ENCODE measurements around the gene DPEP2.

The DPEP2 gene

DNA sequence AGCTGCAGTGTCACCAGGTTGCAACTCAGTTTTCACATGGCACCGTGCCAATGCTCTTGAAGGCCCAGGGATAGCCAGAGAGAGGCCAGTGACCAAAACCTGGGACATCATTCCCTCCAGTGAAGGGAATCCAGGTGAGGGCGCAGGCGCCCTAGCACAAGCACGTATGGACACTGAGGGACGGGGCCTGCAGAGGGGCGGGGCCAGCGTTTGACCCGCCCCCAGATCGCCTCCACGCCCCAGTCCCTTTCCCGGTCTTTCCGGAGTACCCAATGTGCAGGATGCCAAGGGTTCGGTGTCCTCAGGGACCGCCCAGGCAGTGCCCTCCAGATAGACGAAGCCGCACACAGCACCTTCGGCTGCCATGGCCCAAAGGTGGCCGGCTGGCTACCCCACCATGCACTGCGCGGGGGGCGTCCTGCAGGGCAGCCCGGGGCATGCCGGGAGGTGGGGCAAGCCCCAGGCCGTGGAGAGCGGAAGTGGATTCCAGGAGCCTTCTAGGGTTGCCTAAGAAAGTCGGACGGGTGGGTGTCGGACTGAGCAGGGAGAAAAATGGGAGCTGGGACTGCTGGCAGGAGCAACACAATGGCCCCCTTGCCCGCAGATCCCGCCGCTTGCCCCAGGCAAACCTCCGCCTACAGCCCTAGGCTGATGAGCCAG, 35.5 kb downstream of the DPEP2 start:
- no peaks in the 10 kb centered on the region for H3K27me3 ChIP-seq (replicated peaks)
- no peak overlapping the region for H3K27ac ChIP-seq
- H3K4me3 ChIP-seq (ENCODE audit: low read depth, low read length) = peak overlapping the region; percentile 3
- no peak for DNase-seq
- TF ChIP-seq, protein P1, sequence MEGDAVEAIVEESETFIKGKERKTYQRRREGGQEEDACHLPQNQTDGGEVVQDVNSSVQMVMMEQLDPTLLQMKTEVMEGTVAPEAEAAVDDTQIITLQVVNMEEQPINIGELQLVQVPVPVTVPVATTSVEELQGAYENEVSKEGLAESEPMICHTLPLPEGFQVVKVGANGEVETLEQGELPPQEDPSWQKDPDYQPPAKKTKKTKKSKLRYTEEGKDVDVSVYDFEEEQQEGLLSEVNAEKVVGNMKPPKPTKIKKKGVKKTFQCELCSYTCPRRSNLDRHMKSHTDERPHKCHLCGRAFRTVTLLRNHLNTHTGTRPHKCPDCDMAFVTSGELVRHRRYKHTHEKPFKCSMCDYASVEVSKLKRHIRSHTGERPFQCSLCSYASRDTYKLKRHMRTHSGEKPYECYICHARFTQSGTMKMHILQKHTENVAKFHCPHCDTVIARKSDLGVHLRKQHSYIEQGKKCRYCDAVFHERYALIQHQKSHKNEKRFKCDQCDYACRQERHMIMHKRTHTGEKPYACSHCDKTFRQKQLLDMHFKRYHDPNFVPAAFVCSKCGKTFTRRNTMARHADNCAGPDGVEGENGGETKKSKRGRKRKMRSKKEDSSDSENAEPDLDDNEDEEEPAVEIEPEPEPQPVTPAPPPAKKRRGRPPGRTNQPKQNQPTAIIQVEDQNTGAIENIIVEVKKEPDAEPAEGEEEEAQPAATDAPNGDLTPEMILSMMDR (IDR thresholded peaks at IDR 0.05; ENCODE audit: low read depth, low read length, missing control alignments) = no peak
- H3K36me3 ChIP-seq (replicated peaks) = peaks cover 47% of the 10 kb centered on the region
- in situ Hi-C loops (cut with HindIII; ENCODE audit: low pct_ligation_motif_present, low sequenced_read_pairs) = no loop called here

DNA sequence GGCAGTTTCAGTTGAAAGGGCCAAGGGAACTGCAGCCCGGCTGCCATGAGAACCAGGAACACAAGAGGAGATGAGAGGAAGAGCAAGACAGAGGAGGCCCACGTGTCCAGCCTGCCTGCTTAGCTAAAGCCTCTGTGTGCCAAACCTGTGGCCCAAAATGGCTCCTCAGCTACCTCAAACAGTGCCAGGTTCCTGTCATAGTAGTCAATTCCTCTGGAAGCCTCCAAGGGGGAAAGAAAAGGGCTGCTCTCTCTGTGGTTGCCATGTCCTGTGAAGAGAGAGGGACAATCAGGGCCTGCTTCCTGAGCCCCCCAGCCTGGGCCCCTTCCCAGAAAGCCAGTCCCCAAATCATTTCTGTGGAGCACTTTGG, 36.0 kb downstream of the DPEP2 start:
- Histone ChIP-seq H3K27ac (no peak overlapping the region), H3K4me3 (ENCODE audit: low read depth, low read length) (no peak overlapping the region), H3K27me3 (replicated peaks) (no peaks in the 10 kb centered on the region), H3K36me3 (replicated peaks) (peaks cover 52% of the 10 kb centered on the region)
- in situ Hi-C loops (cut with HindIII; ENCODE audit: low pct_ligation_motif_present, low sequenced_read_pairs) = no loop called here
- TF ChIP-seq, protein P1 (IDR thresholded peaks at IDR 0.05; ENCODE audit: low read depth, low read length, missing control alignments) = no peak
- no peak for DNase-seq

DNA sequence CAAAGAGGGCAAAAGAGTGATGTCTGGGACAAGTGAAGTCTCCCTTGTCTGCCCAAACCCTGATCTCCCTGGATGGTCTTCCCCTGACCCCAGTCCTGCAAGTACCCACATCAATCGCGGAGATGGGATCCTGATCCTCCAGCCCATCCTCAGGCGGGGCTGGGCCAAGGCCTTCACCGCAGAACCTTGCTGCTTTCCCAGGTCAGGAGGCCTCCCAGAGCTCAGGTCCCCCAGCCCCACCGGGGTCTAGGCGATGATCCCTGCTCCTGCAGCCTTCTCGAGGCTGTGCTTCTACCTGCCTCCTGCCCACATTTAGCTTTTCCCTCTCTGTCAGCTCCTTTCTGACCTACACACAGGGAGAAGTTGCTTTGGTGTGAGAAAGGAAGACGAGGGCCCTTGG, 37.1 kb downstream of the DPEP2 start:
- Histone ChIP-seq H3K27me3 (replicated peaks) (no peaks in the 10 kb centered on the region), H3K4me3 (ENCODE audit: low read depth, low read length) (no peak overlapping the region), H3K36me3 (replicated peaks) (peaks cover 63% of the 10 kb centered on the region), H3K27ac (no peak overlapping the region)
- TF ChIP-seq, protein P1 (IDR thresholded peaks at IDR 0.05; ENCODE audit: low read depth, low read length, missing control alignments) = no peak
- no peak for DNase-seq
- in situ Hi-C loops (cut with HindIII; ENCODE audit: low pct_ligation_motif_present, low sequenced_read_pairs) = no loop called here

DNA sequence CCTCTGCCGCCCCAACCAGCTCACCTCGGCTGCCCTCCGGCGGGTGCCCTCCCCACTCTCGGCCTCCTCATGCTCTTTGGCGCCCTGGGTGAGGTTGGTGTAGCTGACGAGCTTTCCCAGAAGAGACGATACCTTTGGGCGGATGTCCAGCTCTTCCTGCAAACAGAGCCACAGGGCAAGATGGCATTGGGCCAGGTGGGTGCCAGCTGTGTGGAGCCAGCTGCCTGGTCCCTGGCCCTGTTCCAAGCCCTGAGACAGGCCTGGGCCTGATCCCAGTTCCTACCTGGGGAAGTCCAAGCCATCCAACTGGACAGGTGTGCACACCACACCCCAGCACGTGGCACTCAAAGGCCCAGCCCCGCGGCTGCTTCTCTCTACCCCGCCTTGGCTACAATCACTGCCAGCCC, 37.7 kb downstream of the DPEP2 start:
- in situ Hi-C loops (cut with HindIII; ENCODE audit: low pct_ligation_motif_present, low sequenced_read_pairs) = no loop called here
- DNase-seq = no peak
- Histone ChIP-seq H3K36me3 (replicated peaks) (peaks cover 68% of the 10 kb centered on the region), H3K27ac (no peak overlapping the region), H3K4me3 (ENCODE audit: low read depth, low read length) (no peak overlapping the region), H3K27me3 (replicated peaks) (no peaks in the 10 kb centered on the region)
- TF ChIP-seq, protein P1 (IDR thresholded peaks at IDR 0.05; ENCODE audit: low read depth, low read length, missing control alignments) = no peak

DNA sequence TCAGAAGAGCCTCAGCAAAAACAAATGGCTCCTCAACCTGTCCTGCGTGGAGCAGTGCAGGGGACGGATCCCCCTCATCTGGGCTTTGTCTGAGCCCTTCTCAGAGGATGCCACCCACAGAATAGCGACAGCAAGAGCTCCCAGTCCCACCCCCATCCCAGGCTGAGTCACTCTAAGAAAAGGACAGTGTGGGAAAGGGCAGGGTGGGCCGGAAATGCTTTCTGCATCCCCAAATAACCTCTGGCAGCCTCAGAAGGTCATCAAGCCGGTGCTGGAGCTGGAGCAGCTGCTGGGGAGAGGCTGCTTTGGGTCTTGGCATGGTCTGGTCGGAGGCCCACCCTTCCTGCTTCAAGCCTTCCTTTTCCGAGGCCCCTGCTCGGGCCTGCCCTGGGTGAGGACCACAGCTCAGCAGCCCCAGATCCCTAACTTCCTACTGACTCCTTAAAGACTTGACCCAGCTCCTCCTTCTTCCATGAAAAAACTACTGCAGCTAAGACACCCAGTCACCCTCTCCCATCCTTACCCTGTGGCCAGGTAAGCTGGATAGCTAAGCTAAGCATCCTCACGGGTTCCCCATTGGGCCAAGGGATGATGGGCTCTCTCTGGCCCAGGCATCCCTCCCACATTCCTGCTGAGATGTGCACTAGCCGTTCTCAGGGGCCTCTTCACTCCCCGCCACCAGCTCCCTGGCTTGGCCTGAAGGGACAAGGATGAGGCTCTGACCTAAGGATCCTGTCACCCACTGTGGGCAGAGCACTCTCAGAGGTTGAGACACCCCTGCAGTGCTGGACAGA, 39.6 kb downstream of the DPEP2 start:
- DNase-seq = no peak
- H3K4me3 ChIP-seq (ENCODE audit: low read depth, low read length) = no peak overlapping the region
- TF ChIP-seq, protein P1 (IDR thresholded peaks at IDR 0.05; ENCODE audit: low read depth, low read length, missing control alignments) = no peak
- peak overlapping the region; percentile 38 for H3K27ac ChIP-seq
- in situ Hi-C loops (cut with HindIII; ENCODE audit: low pct_ligation_motif_present, low sequenced_read_pairs) = no loop called here
- peaks cover 85% of the 10 kb centered on the region for H3K36me3 ChIP-seq (replicated peaks)
- H3K27me3 ChIP-seq (replicated peaks) = no peaks in the 10 kb centered on the region
